HepG2 (cell line): ENCODE data around the gene TANGO2.

Source experiments
- ETV6 ChIP-seq: sonication (generic); formaldehyde crosslinking; conservative IDR thresholded peaks from 2 replicates; pipeline ENCODE4 v1.4.0; 2020; ENCODE audit warnings: missing genetic modification reagents
- EZH2 ChIP-seq: conservative IDR thresholded peaks from 2 replicates; pipeline ENCODE4 v1.6.1; 2012; ENCODE audit warnings: mild to moderate bottlenecking, low read depth, low read length, moderate library complexity
- POLR2A ChIP-seq, 2 experiments: IDR thresholded peaks; 2 replicates each; pipeline ENCODE4 v1.6.1; 2011; ENCODE audit warnings: low read depth in 2 of 2, low read length in 2 of 2, mild to moderate bottlenecking in 1 of 2, moderate library complexity in 1 of 2; ENCODE audit not compliant: insufficient read depth in 1 of 2

- no peak for TF ChIP-seq EZH2
- TF ChIP-seq POLR2A (IDR thresholded peaks at IDR 0.05; ENCODE audit: insufficient read depth in 1 of 2, low read depth in 2 of 2, low read length in 2 of 2), result peak in 1 of 2 experiments; percentile 41; a peak in 1 of 4 replicates
- no peak for TF ChIP-seq ETV6 (CRISPR knock-in tag)
Measured at GRCh38 chr22:20080776-20081654, 60.1 kb downstream of the TANGO2 start.
